DMS79 (cell line): ENCODE data around the gene LGR4.
"Not testable (repeated sequence)": the region's sequence is repeated elsewhere in the genome, so short reads cannot be mapped to it uniquely, and the experiment has no call there.

ENCODE experiments used
- DNase-seq: peaks from one replicate; lab custom pipeline; 2025; lab: John Stamatoyannopoulos, UW

LGR4 gene

DNA sequence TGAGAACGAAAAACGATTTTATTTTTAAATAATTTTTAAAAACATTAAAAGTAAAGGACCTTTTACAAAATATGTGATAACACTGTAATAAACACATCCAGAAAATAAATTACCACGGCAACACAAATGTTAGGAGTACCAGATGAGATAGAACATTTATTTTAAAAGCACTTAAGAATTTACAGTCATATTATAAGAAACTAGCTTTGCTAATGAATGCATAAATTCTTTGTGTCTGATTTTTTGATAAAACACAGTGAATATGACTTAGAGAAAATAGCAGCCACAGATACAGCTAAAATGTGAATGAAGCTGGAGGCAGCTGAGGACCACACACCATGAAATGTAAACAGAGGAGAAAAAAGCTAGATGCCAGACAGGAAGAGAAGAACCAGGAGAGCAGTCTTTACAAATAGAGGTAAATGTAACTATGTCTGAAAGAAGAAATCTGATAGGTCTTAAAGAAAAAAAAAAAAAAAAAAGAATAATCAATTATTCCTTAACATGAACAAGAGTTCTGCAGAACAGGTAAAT lies 124.2 kb downstream of the LGR4 start:
- DNase-seq = no peak

GRCh38 chr11:27347359-27348339 lies 124.9 kb downstream of the LGR4 start:
- peak; percentile 20 for DNase-seq

GRCh38 chr11:27339941-27340340 lies 132.6 kb downstream of the LGR4 start:
- no peak for DNase-seq

DNA sequence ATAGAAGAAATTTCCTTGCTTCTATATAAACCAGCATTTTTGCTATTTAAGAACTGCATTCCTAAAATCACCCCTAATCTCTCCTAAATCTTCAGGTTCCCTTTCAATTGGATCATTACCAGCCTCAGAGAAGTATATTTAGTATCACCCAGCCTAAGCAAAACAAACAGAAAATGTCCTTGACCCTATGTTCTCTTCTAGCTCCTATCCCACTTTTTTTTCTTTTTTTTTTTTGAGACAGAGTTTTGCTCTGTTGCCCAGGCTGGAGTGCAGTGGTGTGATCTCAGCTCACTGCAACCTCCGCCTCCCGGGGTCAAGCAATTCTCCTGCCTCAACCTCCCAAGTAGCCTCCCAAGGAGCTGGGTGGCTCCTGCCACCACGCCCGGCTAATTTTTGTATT lies 137.8 kb downstream of the LGR4 start:
- DNase-seq = not testable (repeated sequence)

- no peak for DNase-seq
Measured at GRCh38 chr11:27331981-27332380, 140.6 kb downstream of the LGR4 start.

- no peak for DNase-seq
Measured at GRCh38 chr11:27330633-27331270, 141.8 kb downstream of the LGR4 start.

GRCh38 chr11:27329867-27330632 lies 142.5 kb downstream of the LGR4 start:
- DNase-seq = no peak

DNA sequence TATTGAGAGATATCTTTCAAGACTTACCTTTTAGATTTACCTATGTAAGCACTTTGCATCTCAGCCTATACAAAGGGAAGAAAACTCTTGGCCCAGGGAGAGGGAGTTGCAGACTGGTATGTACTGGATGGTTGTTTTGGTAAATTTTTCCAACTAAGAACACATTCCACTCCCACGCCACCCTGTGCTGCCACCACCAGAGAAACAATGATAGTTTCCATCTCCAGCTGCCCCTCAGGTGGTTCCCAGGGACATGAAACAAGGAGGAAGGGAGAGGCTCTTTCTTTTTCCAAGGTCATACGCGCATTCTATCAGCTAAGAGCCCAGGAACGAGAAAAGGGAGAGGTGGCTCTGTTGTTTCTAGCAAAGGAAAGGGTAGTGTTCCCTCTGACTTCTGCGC lies 144.0 kb downstream of the LGR4 start:
- no peak for DNase-seq

DNA sequence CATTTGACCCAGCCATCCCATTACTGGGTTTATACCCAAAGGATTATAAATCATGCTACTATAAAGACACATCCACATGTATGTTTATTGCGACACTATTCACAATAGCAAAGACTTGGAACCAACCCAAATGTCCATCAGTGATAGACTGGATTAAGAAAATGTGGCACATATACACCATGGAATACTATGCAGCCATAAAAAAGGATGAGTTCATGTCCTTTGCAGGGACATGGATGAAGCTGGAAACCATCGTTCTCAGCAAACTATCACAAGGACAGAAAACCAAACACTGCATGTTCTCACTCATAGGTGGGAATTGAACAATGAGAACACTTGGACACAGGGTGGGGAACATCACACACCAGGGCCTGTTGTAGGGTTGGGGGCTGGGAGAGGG lies 145.5 kb downstream of the LGR4 start:
- not testable (repeated sequence) for DNase-seq

GRCh38 chr11:27322196-27322595 lies 150.4 kb downstream of the LGR4 start:
- DNase-seq = not testable (repeated sequence)

DNA sequence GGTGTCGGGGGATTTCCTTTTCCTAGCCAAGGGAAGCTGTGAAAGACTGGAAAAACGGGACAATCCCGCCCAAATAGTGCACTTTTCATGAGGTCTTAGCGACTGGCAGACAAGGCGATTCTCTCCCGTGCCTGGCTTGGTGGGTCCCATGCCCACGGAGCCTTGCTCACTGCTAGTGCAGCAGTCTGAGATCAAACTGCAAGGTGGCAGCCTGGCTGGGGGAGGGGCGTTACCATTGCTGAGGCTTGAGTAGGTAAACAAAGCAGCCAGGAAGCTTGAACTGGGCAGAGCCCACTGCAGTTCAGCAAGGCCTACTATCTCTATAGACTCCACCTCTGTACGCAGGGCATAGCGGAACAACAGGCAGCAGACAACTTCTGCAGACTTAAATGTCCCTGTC lies 151.2 kb downstream of the LGR4 start:
- DNase-seq = not testable (repeated sequence)

DNA sequence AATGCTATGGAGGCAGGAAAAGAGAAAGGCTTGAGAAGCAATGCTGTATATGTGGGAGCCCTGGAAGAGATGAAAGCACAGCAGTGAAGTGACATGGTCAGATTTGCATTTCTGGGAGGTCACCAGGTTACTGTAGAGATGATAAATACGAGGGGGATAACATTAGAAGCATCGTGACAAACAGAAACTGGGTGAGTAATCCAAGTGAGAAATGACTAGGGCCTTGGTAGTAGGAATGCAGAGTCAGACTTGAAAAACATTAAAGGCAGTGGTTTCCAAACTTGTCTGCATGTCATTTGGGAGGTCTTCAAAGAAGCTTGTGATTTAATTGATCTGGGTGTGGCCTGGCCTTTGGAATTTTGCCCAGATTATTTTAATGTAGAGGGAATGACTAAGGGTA lies 153.5 kb downstream of the LGR4 start:
- no peak for DNase-seq

DNA sequence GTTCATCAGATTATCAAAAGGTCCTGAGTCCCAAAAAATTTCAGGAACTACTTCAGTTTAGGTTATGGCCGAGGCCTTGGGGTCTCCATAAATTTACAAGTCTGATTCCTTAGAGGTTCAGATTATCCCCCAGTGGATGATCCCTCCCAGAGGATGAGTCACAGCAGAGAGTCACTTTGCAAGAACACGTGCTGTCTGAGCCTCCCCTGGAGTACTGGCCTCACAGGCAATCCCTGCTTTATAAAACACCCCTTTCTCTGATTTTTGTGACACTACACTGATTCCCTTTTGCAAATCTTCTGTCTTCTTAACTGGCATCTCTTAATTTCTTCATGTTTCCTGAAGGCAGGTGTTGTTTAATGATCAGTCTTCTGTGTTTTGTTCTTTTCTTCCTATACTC lies 154.8 kb downstream of the LGR4 start:
- DNase-seq = no peak
